SU-DHL-6 (cell line): ENCODE results near the gene PMEL.
"Not testable (repeated sequence)": the region's sequence is repeated elsewhere in the genome, so short reads cannot be mapped to it uniquely, and the experiment has no call there.

Source experiments
- H2AFZ ChIP-seq: fragments of 200-600 bp; sonication (generic); 2 replicates; pipeline ENCODE4 v1.6.1; 2014; ENCODE audit warnings: low read depth, mild to moderate bottlenecking, moderate library complexity, mixed read lengths, antibody characterized with exemption, low read length; ENCODE audit not compliant: severe bottlenecking
- H3F3A ChIP-seq: fragments of 200-600 bp; shearing (Covaris generic); 2 replicates; pipeline ENCODE4 v1.6.0; 2016; ENCODE audit warnings: antibody characterized with exemption, mild to moderate bottlenecking; ENCODE audit not compliant: insufficient read depth
- H3K27ac ChIP-seq: fragments of 200-600 bp; sonication (generic); 2 replicates; pipeline ENCODE4 v1.5.1; 2016; ENCODE audit warnings: low read depth, mild to moderate bottlenecking, low read length, moderate library complexity, mixed read lengths
- H3K27me3 ChIP-seq: fragments of 200-600 bp; sonication (generic), shearing (Covaris generic); 2 replicates; pipeline ENCODE4 v1.6.0; 2014; ENCODE audit warnings: mild to moderate bottlenecking, low read length
- H3K36me3 ChIP-seq: fragments of 200-600 bp; sonication (generic); 2 replicates; pipeline ENCODE4 v1.6.1; 2014; ENCODE audit warnings: mild to moderate bottlenecking, low read length, mixed read lengths
- H3K4me2 ChIP-seq: fragments of 300-600, 200-600 bp; shearing (Covaris generic), sonication (generic); 2 replicates; pipeline ENCODE4 v1.6.0; 2014; ENCODE audit warnings: low read length, low read depth, mild to moderate bottlenecking; ENCODE audit not compliant: poor library complexity, severe bottlenecking
- H3K4me3 ChIP-seq: fragments of 200-600 bp; sonication (generic); 2 replicates; pipeline ENCODE4 v1.5.1; 2014; ENCODE audit warnings: antibody characterized with exemption, low read length, mild to moderate bottlenecking, mixed read lengths; ENCODE audit not compliant: insufficient read depth, poor library complexity, severe bottlenecking
- H3K79me2 ChIP-seq: fragments of 200-600 bp; sonication (generic); 2 replicates; pipeline ENCODE4 v1.6.1; 2014; ENCODE audit warnings: mild to moderate bottlenecking, low read length, moderate library complexity; ENCODE audit not compliant: insufficient read depth
- H3K9ac ChIP-seq: fragments of 200-600 bp; sonication (generic); 2 replicates; pipeline ENCODE4 v1.7.0; 2014; ENCODE audit warnings: mild to moderate bottlenecking, low read length
- H3K9me2 ChIP-seq: fragments of 200-600 bp; sonication (generic); replicated peaks from 2 replicates; pipeline ENCODE4 v1.6.1; 2014; ENCODE audit warnings: low read length; ENCODE audit not compliant: insufficient read depth
- H3K9me3 ChIP-seq: fragments of 200-600 bp; sonication (generic); 2 replicates; pipeline ENCODE4 v1.6.1; 2014; ENCODE audit warnings: low read length, mixed read lengths; ENCODE audit not compliant: insufficient read depth
- H4K20me1 ChIP-seq: fragments of 200-600 bp; sonication (generic); 2 replicates; pipeline ENCODE4 v1.6.1; 2014; ENCODE audit warnings: low read depth, mild to moderate bottlenecking, antibody characterized with exemption, low read length, moderate library complexity, mixed read lengths
- EZH2phosphoT487 ChIP-seq: fragments of 200-600 bp; sonication (generic), shearing (Covaris generic); conservative IDR thresholded peaks from 2 replicates; pipeline ENCODE4 v1.6.1; 2018; ENCODE audit warnings: mild to moderate bottlenecking, antibody characterized with exemption, low read length, moderate library complexity, mixed read lengths
- TF ChIP-seq, protein P1 (sequence below): fragments of 200-600 bp; sonication (generic); IDR thresholded peaks from one replicate; pipeline ENCODE4 v1.5.1; 2017; ENCODE audit warnings: antibody characterized with exemption, mild to moderate bottlenecking, low read length, moderate library complexity; ENCODE audit not compliant: insufficient read depth, poor library complexity, severe bottlenecking

The PMEL gene

GRCh38 chr12:55995366-55995765 lies 29.5 kb upstream of the PMEL start:
- 0 out of 2 replicates have a peak, but pooled peaks cover 3% of the 10 kb centered on the region for H3K36me3 ChIP-seq
- no peaks in the 10 kb centered on the region for H3K9me3 ChIP-seq
- H2AFZ ChIP-seq: no peak overlapping the region
- no peaks in the 10 kb centered on the region for H3K9me2 ChIP-seq
- TF ChIP-seq EZH2phosphoT487: no peak
- TF ChIP-seq, protein P1, sequence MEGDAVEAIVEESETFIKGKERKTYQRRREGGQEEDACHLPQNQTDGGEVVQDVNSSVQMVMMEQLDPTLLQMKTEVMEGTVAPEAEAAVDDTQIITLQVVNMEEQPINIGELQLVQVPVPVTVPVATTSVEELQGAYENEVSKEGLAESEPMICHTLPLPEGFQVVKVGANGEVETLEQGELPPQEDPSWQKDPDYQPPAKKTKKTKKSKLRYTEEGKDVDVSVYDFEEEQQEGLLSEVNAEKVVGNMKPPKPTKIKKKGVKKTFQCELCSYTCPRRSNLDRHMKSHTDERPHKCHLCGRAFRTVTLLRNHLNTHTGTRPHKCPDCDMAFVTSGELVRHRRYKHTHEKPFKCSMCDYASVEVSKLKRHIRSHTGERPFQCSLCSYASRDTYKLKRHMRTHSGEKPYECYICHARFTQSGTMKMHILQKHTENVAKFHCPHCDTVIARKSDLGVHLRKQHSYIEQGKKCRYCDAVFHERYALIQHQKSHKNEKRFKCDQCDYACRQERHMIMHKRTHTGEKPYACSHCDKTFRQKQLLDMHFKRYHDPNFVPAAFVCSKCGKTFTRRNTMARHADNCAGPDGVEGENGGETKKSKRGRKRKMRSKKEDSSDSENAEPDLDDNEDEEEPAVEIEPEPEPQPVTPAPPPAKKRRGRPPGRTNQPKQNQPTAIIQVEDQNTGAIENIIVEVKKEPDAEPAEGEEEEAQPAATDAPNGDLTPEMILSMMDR: no peak
- H3K4me3 ChIP-seq: no peak overlapping the region
- H4K20me1 ChIP-seq: no peaks in the 10 kb centered on the region
- H3K79me2 ChIP-seq: no peaks in the 10 kb centered on the region
- no peaks in the 10 kb centered on the region for H3K27me3 ChIP-seq
- no peak overlapping the region for H3K27ac ChIP-seq
- H3F3A ChIP-seq: peaks cover 9% of the 10 kb centered on the region; the same call in 1 of the 2 replicates
- H3K4me2 ChIP-seq: no peak overlapping the region
- no peak overlapping the region for H3K9ac ChIP-seq

DNA sequence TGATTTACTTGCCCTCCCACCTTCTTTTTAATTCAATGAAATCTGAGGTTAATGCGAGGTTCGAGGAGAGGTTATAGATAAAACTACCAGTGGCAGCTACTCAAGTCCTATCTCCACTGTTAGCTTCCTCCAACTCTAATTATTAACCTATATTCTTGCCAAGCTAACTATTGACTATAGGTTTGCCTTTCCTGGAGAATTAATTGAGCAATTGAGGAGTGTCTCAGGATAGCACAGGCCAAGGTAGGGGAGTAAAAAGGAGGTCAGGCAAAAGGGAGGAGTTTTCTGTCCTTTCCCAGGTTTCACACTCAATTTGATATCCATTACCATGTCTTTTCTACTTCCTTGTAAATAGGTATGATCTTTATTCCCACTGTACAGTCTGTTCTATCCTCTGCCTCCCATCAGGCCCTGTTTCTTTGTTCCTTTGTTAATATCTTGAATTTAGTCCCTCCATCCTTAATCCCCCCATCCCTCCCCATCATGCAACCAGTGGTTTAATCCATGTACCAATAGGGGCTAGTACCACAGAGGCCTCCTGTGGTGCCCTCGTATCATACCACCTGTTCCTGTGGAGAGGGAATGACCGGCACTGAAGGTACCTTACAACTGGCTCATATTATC lies 27.5 kb upstream of the PMEL start:
- Histone ChIP-seq H3K9me3 (no peaks in the 10 kb centered on the region), H4K20me1 (no peaks in the 10 kb centered on the region), H2AFZ (no peak overlapping the region), H3K9me2 (no peaks in the 10 kb centered on the region), H3K9ac (no peak overlapping the region), H3K4me2 (no peak overlapping the region), H3K27me3 (no peaks in the 10 kb centered on the region), H3K27ac (no peak overlapping the region), H3K36me3 (0 out of 2 replicates have a peak, but pooled peaks cover 3% of the 10 kb centered on the region), H3K4me3 (no peak overlapping the region), H3K79me2 (no peaks in the 10 kb centered on the region), H3F3A (peaks cover 9% of the 10 kb centered on the region; the same call in 1 of the 2 replicates)
- no peak for TF ChIP-seq EZH2phosphoT487
- TF ChIP-seq, protein P1: no peak

DNA sequence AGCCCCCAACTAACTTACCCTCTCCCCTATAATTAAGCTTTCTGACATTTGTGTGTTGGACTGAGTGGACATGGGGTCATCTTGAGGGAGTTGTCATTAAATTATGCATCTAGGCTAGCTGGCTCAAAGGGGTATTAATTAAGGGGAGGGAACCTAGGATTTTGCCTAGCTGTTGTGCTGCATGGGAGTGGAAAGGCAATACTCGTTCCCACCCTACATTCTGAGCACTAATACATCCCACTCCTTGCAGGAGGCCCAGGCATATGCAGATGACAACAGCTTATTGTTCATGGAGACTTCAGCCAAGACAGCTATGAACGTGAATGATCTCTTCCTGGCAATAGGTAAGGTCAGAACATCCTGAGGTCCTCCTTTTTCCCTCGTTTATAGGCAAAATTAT lies 25.3 kb upstream of the PMEL start:
- no peaks in the 10 kb centered on the region for H3K27me3 ChIP-seq
- H4K20me1 ChIP-seq: no peaks in the 10 kb centered on the region
- no peaks in the 10 kb centered on the region for H3K9me3 ChIP-seq
- no peaks in the 10 kb centered on the region for H3K9me2 ChIP-seq
- peaks cover 9% of the 10 kb centered on the region; the same call in 1 of the 2 replicates for H3F3A ChIP-seq
- H3K27ac ChIP-seq: no peak overlapping the region
- H2AFZ ChIP-seq: no peak overlapping the region
- TF ChIP-seq EZH2phosphoT487: no peak
- TF ChIP-seq, protein P1: no peak
- H3K36me3 ChIP-seq: 0 out of 2 replicates have a peak, but pooled peaks cover 3% of the 10 kb centered on the region
- no peak overlapping the region for H3K4me3 ChIP-seq
- no peak overlapping the region for H3K4me2 ChIP-seq
- H3K9ac ChIP-seq: no peak overlapping the region
- no peaks in the 10 kb centered on the region for H3K79me2 ChIP-seq

DNA sequence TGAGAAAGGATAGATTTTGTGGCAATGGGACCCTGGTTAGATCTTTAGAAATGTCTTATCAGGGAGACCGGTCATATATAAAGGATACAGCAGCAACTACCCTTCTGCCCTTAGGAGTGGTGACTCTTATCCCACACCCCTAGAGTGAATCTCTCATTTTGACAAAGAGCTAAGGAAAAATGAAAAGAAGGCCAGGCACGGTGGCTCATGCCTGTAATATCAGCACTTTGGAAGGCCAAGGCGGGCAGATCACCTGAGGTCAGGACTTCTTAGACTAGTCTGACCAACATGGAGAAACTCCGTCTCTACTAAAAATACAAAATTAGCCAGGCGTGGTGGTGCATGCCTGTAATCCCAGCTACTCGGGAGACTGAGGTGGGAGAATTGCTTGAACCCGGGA lies 20.1 kb upstream of the PMEL start:
- not testable (repeated sequence) for H3K9me3 ChIP-seq

More for the DNA sequence above, 20.1 kb upstream of the PMEL start:
- not testable (repeated sequence) for H3K9me2 ChIP-seq, H3K79me2 ChIP-seq, H3K27me3 ChIP-seq, H3K4me2 ChIP-seq, H3K9ac ChIP-seq, H3F3A ChIP-seq, H3K4me3 ChIP-seq, H3K36me3 ChIP-seq, H3K27ac ChIP-seq, H4K20me1 ChIP-seq, H2AFZ ChIP-seq
